ENCODE results near the gene LHX4.

LHX4 gene

DNA sequence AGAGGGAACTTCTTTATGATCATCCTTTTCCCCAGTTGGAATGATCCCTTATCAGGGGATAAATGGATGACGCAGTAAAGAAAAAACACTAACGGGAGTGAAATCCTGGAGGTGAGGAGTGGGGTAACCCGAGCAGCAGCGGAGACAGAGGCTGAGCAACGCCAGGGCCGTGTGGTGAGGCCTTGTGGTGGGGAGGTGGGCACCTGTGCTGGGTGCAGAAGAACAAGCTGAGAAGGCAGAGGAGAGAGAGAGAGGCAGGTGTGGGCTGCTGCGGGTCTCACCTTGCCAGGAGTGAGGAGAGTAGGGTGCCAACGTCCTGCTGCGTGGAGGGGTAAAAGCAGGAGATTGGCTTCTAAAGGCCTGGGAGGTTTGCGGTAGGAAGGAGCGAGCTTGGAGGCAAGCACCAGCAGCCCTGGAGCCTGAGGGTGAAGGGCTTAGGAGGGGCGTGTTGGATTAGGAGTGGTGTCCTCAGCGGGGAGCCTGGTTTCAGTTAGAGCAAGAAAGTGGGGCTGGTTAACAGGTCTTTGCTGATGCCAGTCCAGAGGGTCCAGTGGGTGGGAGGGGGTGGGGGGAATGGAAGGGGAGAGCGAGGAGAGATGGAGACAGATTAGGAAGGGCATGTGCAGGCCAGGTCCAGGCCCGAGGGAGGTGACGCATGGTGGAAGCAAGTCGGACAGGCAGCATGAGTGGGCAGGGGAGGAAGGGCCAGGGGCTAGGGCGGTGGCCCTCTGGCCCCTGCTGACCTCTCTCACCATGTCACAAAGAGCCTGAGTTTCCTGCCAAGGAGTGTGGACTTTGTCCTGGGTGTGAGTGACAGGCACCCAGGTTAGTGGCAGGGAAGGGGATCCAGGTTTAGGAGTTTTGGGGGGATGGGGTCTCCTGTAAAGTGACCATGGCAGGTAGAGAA lies 36.7 kb upstream of the LHX4 start:
- Histone ChIP-seq H3K9ac (ENCODE audit: insufficient read length, low read depth) (no peak overlapping the region), H3K4me3 (ENCODE audit: insufficient read length, low read depth) (no peak overlapping the region), H3K36me3 (ENCODE audit: insufficient read depth, insufficient read length, low read length) (peaks cover 57% of the 10 kb centered on the region), H3K9me3 (ENCODE audit: insufficient read depth, low read length) (no peaks in the 10 kb centered on the region), H3K4me1 (ENCODE audit: insufficient read depth, insufficient read length) (peaks cover 16% of the 10 kb centered on the region), H3K27me3 (ENCODE audit: insufficient read depth, insufficient read length) (peaks cover 3% of the 10 kb centered on the region)
- no peak for TF ChIP-seq YY1 (IDR thresholded peaks at IDR 0.05; ENCODE audit: insufficient read depth, insufficient read length)
- TF ChIP-seq ZNF274 (IDR thresholded peaks at IDR 0.05; ENCODE audit: low read depth, low read length): no peak
- no peak for TF ChIP-seq SUZ12 (IDR thresholded peaks at IDR 0.05; ENCODE audit: extremely low read depth, insufficient read depth, insufficient read length)
- no peak for DNase-seq (ENCODE audit: low read depth, low spot score)

- TF ChIP-seq YY1 (IDR thresholded peaks at IDR 0.05; ENCODE audit: insufficient read depth, insufficient read length) (no peak), ZNF274 (IDR thresholded peaks at IDR 0.05; ENCODE audit: low read depth, low read length) (no peak), SUZ12 (IDR thresholded peaks at IDR 0.05; ENCODE audit: extremely low read depth, insufficient read depth, insufficient read length) (no peak)
- no peak overlapping the region for H3K4me3 ChIP-seq (ENCODE audit: insufficient read length, low read depth)
- H3K9me3 ChIP-seq (ENCODE audit: insufficient read depth, low read length): no peaks in the 10 kb centered on the region
- H3K36me3 ChIP-seq (ENCODE audit: insufficient read depth, insufficient read length, low read length): peaks cover 56% of the 10 kb centered on the region
- H3K27me3 ChIP-seq (ENCODE audit: insufficient read depth, insufficient read length): peaks cover 3% of the 10 kb centered on the region
- no peak for DNase-seq (ENCODE audit: low read depth, low spot score)
- H3K9ac ChIP-seq (ENCODE audit: insufficient read length, low read depth): no peak overlapping the region
- peaks cover 16% of the 10 kb centered on the region for H3K4me1 ChIP-seq (ENCODE audit: insufficient read depth, insufficient read length)
These were observed 36.0 kb upstream of the LHX4 start for GRCh38 chr1:180194048-180194425.

- H3K27me3 ChIP-seq (ENCODE audit: insufficient read depth, insufficient read length): peaks cover 3% of the 10 kb centered on the region
- no peak overlapping the region for H3K4me3 ChIP-seq (ENCODE audit: insufficient read length, low read depth)
- H3K4me1 ChIP-seq (ENCODE audit: insufficient read depth, insufficient read length): peaks cover 18% of the 10 kb centered on the region
- peak; percentile 11 for DNase-seq (ENCODE audit: low read depth, low spot score)
- peaks cover 51% of the 10 kb centered on the region for H3K36me3 ChIP-seq (ENCODE audit: insufficient read depth, insufficient read length, low read length)
- no peak overlapping the region for H3K9ac ChIP-seq (ENCODE audit: insufficient read length, low read depth)
- no peaks in the 10 kb centered on the region for H3K9me3 ChIP-seq (ENCODE audit: insufficient read depth, low read length)
- TF ChIP-seq ZNF274 (IDR thresholded peaks at IDR 0.05; ENCODE audit: low read depth, low read length) (no peak), YY1 (IDR thresholded peaks at IDR 0.05; ENCODE audit: insufficient read depth, insufficient read length) (no peak), SUZ12 (IDR thresholded peaks at IDR 0.05; ENCODE audit: extremely low read depth, insufficient read depth, insufficient read length) (no peak)
These were observed 35.4 kb upstream of the LHX4 start for GRCh38 chr1:180194546-180195207.

DNA sequence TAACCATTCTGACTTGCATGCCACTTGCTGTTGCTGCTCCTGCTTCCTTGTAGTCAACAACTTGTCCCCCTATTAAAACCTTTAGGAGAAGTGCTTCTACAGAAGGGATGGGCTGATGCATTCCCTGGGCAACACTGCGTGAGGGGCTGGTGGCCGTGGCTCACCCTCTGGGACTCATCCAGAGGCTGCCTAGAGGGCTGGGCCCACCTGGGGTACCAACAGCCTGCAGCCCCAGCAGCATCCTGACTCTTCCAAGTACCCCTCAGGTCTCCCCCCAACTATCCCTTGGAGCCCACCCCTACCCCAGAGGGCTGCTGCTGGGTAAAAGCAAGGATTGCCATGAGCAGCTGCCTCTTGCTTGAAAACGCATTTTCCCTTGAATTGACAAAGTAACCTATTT lies 34.7 kb upstream of the LHX4 start:
- H3K4me3 ChIP-seq (ENCODE audit: insufficient read length, low read depth): no peak overlapping the region
- no peak overlapping the region for H3K9ac ChIP-seq (ENCODE audit: insufficient read length, low read depth)
- H3K27me3 ChIP-seq (ENCODE audit: insufficient read depth, insufficient read length): peaks cover 3% of the 10 kb centered on the region
- H3K36me3 ChIP-seq (ENCODE audit: insufficient read depth, insufficient read length, low read length): peaks cover 44% of the 10 kb centered on the region
- peaks cover 18% of the 10 kb centered on the region for H3K4me1 ChIP-seq (ENCODE audit: insufficient read depth, insufficient read length)
- no peak for DNase-seq (ENCODE audit: low read depth, low spot score)
- no peaks in the 10 kb centered on the region for H3K9me3 ChIP-seq (ENCODE audit: insufficient read depth, low read length)
- no peak for TF ChIP-seq ZNF274 (IDR thresholded peaks at IDR 0.05; ENCODE audit: low read depth, low read length)
- no peak for TF ChIP-seq YY1 (IDR thresholded peaks at IDR 0.05; ENCODE audit: insufficient read depth, insufficient read length)
- TF ChIP-seq SUZ12 (IDR thresholded peaks at IDR 0.05; ENCODE audit: extremely low read depth, insufficient read depth, insufficient read length): no peak

GRCh38 chr1:180195916-180196315 lies 34.1 kb upstream of the LHX4 start:
- TF ChIP-seq ZNF274 (IDR thresholded peaks at IDR 0.05; ENCODE audit: low read depth, low read length) (no peak), YY1 (IDR thresholded peaks at IDR 0.05; ENCODE audit: insufficient read depth, insufficient read length) (no peak), SUZ12 (IDR thresholded peaks at IDR 0.05; ENCODE audit: extremely low read depth, insufficient read depth, insufficient read length) (no peak)
- Histone ChIP-seq H3K4me3 (ENCODE audit: insufficient read length, low read depth) (no peak overlapping the region), H3K36me3 (ENCODE audit: insufficient read depth, insufficient read length, low read length) (peaks cover 39% of the 10 kb centered on the region), H3K4me1 (ENCODE audit: insufficient read depth, insufficient read length) (peaks cover 18% of the 10 kb centered on the region), H3K9ac (ENCODE audit: insufficient read length, low read depth) (no peak overlapping the region), H3K9me3 (ENCODE audit: insufficient read depth, low read length) (no peaks in the 10 kb centered on the region), H3K27me3 (ENCODE audit: insufficient read depth, insufficient read length) (peaks cover 3% of the 10 kb centered on the region)
- DNase-seq (ENCODE audit: low read depth, low spot score): no peak

DNA sequence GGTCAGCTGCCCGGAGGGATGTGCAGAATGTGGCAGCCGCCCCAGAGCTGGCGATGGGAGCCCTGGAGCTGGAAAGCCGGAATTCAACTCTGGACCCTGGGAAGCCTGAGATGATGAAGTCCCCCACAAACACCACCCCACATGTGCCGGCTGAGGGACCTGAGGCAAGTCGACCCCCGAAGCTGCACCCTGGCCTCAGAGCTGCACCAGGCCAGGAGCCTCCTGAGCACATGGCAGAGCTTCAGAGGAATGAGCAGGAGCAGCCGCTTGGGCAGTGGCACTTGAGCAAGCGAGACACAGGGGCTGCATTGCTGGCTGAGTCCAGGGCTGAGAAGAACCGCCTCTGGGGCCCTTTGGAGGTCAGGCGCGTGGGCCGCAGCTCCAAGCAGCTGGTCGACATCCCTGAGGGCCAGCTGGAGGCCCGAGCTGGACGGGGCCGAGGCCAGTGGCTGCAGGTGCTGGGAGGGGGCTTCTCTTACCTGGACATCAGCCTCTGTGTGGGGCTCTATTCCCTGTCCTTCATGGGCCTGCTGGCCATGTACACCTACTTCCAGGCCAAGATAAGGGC lies 33.5 kb upstream of the LHX4 start:
- Histone ChIP-seq H3K27me3 (ENCODE audit: insufficient read depth, insufficient read length) (peaks cover 3% of the 10 kb centered on the region), H3K9me3 (ENCODE audit: insufficient read depth, low read length) (no peaks in the 10 kb centered on the region), H3K9ac (ENCODE audit: insufficient read length, low read depth) (no peak overlapping the region), H3K4me1 (ENCODE audit: insufficient read depth, insufficient read length) (peaks cover 18% of the 10 kb centered on the region), H3K36me3 (ENCODE audit: insufficient read depth, insufficient read length, low read length) (peaks cover 33% of the 10 kb centered on the region), H3K4me3 (ENCODE audit: insufficient read length, low read depth) (no peak overlapping the region)
- DNase-seq (ENCODE audit: low read depth, low spot score): no peak
- TF ChIP-seq SUZ12 (IDR thresholded peaks at IDR 0.05; ENCODE audit: extremely low read depth, insufficient read depth, insufficient read length): no peak
- no peak for TF ChIP-seq YY1 (IDR thresholded peaks at IDR 0.05; ENCODE audit: insufficient read depth, insufficient read length)
- TF ChIP-seq ZNF274 (IDR thresholded peaks at IDR 0.05; ENCODE audit: low read depth, low read length): no peak

- TF ChIP-seq YY1 (IDR thresholded peaks at IDR 0.05; ENCODE audit: insufficient read depth, insufficient read length) (no peak), SUZ12 (IDR thresholded peaks at IDR 0.05; ENCODE audit: extremely low read depth, insufficient read depth, insufficient read length) (no peak), ZNF274 (IDR thresholded peaks at IDR 0.05; ENCODE audit: low read depth, low read length) (no peak)
- no peak overlapping the region for H3K9ac ChIP-seq (ENCODE audit: insufficient read length, low read depth)
- peaks cover 18% of the 10 kb centered on the region for H3K4me1 ChIP-seq (ENCODE audit: insufficient read depth, insufficient read length)
- H3K9me3 ChIP-seq (ENCODE audit: insufficient read depth, low read length): no peaks in the 10 kb centered on the region
- peaks cover 3% of the 10 kb centered on the region for H3K27me3 ChIP-seq (ENCODE audit: insufficient read depth, insufficient read length)
- no peak overlapping the region for H3K4me3 ChIP-seq (ENCODE audit: insufficient read length, low read depth)
- no peak for DNase-seq (ENCODE audit: low read depth, low spot score)
- H3K36me3 ChIP-seq (ENCODE audit: insufficient read depth, insufficient read length, low read length): peaks cover 28% of the 10 kb centered on the region
These were observed 32.8 kb upstream of the LHX4 start for GRCh38 chr1:180197231-180197630.

Data from NT2/D1 (cell line).